ENCODE results near the gene MED12L.

The MED12L gene

DNA sequence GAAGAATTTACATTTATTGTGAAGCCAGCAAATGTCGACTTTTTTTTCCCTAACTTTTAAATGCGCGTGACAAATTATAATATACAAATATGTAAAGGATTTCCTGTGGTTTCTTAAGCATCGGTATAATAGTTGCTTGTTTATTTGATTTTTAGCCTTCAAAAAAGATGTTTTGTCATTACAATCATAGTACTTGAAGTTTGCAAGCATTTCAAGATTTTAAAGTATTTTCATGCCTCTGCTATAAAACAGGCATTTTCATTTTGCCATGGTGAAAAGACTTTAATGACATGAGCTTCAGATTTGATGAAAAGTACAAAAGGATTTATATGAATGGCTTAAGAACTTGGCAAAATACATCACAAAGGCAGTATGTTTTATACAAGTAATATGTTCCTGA is 308.5 kb downstream of the MED12L start:
- Histone ChIP-seq H3K9me3 (ENCODE audit: insufficient read depth, low read depth, low read length) (no peaks in the 10 kb centered on the region), H3K79me2 (ENCODE audit: insufficient read depth, low read length) (no peaks in the 10 kb centered on the region), H3K9me2 (replicated peaks; ENCODE audit: low read depth, low read length) (no peaks in the 10 kb centered on the region), H3K4me1 (ENCODE audit: insufficient read depth, low read length, poor library complexity, severe bottlenecking) (no peaks in the 10 kb centered on the region), H3F3A (ENCODE audit: low read depth) (no peaks in the 10 kb centered on the region), H3K4me3 (ENCODE audit: low read length, poor library complexity, severe bottlenecking) (no peak overlapping the region), H3K4me2 (ENCODE audit: low read depth, low read length, poor library complexity, severe bottlenecking) (no peak overlapping the region), H3K27me3 (ENCODE audit: insufficient read depth, low read length, poor library complexity, severe bottlenecking) (no peaks in the 10 kb centered on the region), H2AFZ (ENCODE audit: low read length) (no peak overlapping the region), H3K36me3 (ENCODE audit: insufficient read depth, low read length) (peaks cover 71% of the 10 kb centered on the region), H3K9ac (ENCODE audit: low read depth, low read length, poor library complexity, severe bottlenecking) (no peak overlapping the region), H4K20me1 (ENCODE audit: insufficient read depth, low read length, poor library complexity, severe bottlenecking) (no peaks in the 10 kb centered on the region)
- TF ChIP-seq EZH2phosphoT487 (IDR thresholded peaks at IDR 0.05; ENCODE audit: borderline replicate concordance): no peak
- no peak for TF ChIP-seq CTCF (conservative IDR thresholded peaks at IDR 0.05; ENCODE audit: low read length)

GRCh38 chr3:151394611-151395010 is 309.1 kb downstream of the MED12L start:
- Histone ChIP-seq H3K79me2 (ENCODE audit: insufficient read depth, low read length) (no peaks in the 10 kb centered on the region), H3K4me3 (ENCODE audit: low read length, poor library complexity, severe bottlenecking) (no peak overlapping the region), H3K9ac (ENCODE audit: low read depth, low read length, poor library complexity, severe bottlenecking) (no peak overlapping the region), H3K9me3 (ENCODE audit: insufficient read depth, low read depth, low read length) (no peaks in the 10 kb centered on the region), H2AFZ (ENCODE audit: low read length) (no peak overlapping the region), H3F3A (ENCODE audit: low read depth) (no peaks in the 10 kb centered on the region), H3K36me3 (ENCODE audit: insufficient read depth, low read length) (peaks cover 69% of the 10 kb centered on the region), H3K4me2 (ENCODE audit: low read depth, low read length, poor library complexity, severe bottlenecking) (no peak overlapping the region), H4K20me1 (ENCODE audit: insufficient read depth, low read length, poor library complexity, severe bottlenecking) (no peaks in the 10 kb centered on the region), H3K9me2 (replicated peaks; ENCODE audit: low read depth, low read length) (no peaks in the 10 kb centered on the region), H3K4me1 (ENCODE audit: insufficient read depth, low read length, poor library complexity, severe bottlenecking) (no peaks in the 10 kb centered on the region), H3K27me3 (ENCODE audit: insufficient read depth, low read length, poor library complexity, severe bottlenecking) (no peaks in the 10 kb centered on the region)
- TF ChIP-seq EZH2phosphoT487 (IDR thresholded peaks at IDR 0.05; ENCODE audit: borderline replicate concordance): no peak
- TF ChIP-seq CTCF (conservative IDR thresholded peaks at IDR 0.05; ENCODE audit: low read length): no peak

DNA sequence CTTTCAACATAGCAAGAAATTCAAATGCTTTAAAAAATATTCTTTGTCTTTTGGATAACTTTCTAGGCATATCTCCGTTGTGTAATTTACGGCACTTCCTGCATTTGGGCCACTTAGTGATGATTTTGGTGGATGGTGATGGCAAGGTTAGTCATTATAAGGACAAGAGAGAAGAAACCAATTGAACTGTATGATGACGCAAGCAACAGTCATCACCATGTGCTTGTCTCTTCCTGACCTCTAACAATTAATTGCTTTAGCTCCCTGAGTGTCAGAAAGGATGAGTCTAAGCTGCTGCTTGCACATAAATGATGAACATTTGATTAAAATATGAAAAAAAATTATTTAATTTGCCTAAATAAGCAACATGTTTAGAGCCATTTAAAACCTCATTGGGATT is 310.3 kb downstream of the MED12L start:
- no peaks in the 10 kb centered on the region for H4K20me1 ChIP-seq (ENCODE audit: insufficient read depth, low read length, poor library complexity, severe bottlenecking)
- H3K9ac ChIP-seq (ENCODE audit: low read depth, low read length, poor library complexity, severe bottlenecking): no peak overlapping the region
- no peaks in the 10 kb centered on the region for H3F3A ChIP-seq (ENCODE audit: low read depth)
- no peak overlapping the region for H2AFZ ChIP-seq (ENCODE audit: low read length)
- no peaks in the 10 kb centered on the region for H3K4me1 ChIP-seq (ENCODE audit: insufficient read depth, low read length, poor library complexity, severe bottlenecking)
- H3K9me3 ChIP-seq (ENCODE audit: insufficient read depth, low read depth, low read length): no peaks in the 10 kb centered on the region
- H3K9me2 ChIP-seq (replicated peaks; ENCODE audit: low read depth, low read length): no peaks in the 10 kb centered on the region
- H3K4me2 ChIP-seq (ENCODE audit: low read depth, low read length, poor library complexity, severe bottlenecking): no peak overlapping the region
- TF ChIP-seq EZH2phosphoT487 (IDR thresholded peaks at IDR 0.05; ENCODE audit: borderline replicate concordance) (no peak), CTCF (conservative IDR thresholded peaks at IDR 0.05; ENCODE audit: low read length) (no peak)
- H3K36me3 ChIP-seq (ENCODE audit: insufficient read depth, low read length): peaks cover 66% of the 10 kb centered on the region
- no peaks in the 10 kb centered on the region for H3K27me3 ChIP-seq (ENCODE audit: insufficient read depth, low read length, poor library complexity, severe bottlenecking)
- H3K79me2 ChIP-seq (ENCODE audit: insufficient read depth, low read length): no peaks in the 10 kb centered on the region
- H3K4me3 ChIP-seq (ENCODE audit: low read length, poor library complexity, severe bottlenecking): no peak overlapping the region

Measured in Loucy (cell line).